HG03064 (cell line): ENCODE data around the gene PODXL.

ENCODE experiments used
- ATAC-seq: cut with Tn5 transposase; IDR thresholded peaks from one replicate; pipeline ENCODE4 v1.9.1; 2021; ENCODE audit warnings: low read depth; ENCODE audit not compliant: unreplicated experiment

PODXL gene

DNA sequence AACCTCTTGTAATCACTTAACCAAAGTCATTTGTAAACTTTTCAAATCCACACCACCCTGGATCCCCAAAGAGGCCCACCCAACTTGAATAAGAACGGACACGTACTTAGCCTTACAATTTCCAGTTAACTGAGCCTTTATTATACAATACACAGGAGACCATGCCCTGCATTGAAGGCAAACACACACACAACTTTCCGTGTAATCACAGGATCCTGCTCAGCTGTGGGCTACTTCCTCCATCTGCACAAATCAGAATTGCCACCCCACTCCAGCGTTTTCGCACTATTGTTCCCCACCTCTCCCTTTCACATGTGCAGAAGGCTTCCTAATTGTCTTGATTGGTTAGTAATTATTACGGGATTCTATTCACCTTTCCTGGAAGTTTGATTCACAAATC lies 12.1 kb upstream of the PODXL start:
- ATAC-seq = no peak

DNA sequence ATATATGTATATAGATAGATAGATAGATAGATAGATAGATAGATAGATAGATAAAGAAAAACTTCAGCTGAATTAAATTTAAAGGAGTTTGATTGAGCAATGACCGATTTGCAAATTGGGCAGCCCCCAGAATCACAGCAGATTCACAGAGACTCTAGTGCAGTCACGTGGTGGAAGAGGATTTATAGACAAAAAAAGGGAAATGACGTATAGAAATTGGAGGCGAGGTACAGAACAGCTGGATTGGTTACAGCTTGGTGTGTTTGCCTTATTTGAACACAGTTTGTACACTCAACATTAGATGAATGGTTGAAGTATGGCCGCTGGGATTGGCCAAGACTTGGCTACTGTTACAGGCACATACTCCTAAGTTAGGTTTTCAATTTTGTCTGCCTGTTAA lies 8.2 kb upstream of the PODXL start:
- ATAC-seq = no peak

DNA sequence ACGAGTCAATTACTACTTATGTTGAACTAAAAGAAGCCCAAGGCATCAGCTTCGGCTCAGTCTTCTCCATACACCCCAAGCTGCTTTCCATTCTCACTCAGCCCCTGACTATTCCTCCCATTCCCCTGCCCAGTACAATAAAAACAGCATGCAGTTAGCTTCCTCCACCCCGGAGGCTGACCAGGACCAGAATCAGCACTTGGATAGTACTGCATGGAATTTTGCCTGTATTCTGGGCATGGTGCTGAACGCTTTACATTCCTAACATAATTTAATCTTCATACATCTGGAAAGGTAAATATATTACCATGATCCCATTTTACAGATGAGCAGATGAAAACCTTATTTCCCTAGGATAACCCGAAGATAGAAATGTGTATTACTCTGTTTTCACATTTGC lies 7.5 kb upstream of the PODXL start:
- no peak for ATAC-seq

DNA sequence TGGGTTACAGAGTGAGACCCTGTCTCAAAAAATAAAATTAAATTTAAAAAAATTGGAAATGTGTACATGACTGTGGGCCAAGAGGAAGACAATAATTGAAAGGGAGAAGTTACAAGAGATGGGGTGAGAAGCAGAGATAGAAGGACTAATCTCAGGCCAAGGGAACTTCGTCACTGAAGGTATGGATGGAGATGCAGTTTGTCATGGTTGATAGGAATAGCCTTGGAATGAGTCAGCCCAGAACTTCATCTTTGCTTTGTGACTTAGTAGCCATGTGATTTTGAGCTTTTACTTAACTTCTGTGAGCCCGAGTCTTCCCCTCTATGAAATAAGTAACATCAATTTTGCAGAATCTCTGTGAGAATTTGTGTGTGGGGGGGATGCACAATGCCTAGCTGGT lies 6.5 kb upstream of the PODXL start:
- no peak for ATAC-seq

DNA sequence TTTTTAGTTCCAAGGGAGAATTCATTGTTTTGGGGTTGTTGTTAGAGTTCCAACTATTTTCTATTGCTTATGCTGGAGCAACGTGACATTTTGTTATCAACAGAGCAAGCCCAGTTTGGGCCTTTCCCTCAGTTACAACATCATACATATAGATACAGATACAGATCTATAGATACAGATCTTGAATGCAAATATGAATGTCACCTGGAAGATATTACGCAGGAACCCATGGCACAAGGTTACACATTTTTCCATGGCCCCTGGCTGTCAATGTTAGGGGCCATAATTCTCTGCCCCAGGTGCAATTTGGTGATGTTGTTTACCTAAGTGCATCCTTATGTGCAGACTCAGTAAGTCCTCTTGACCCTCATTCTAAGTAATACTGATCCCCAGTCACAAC lies 3.6 kb upstream of the PODXL start:
- no peak for ATAC-seq

DNA sequence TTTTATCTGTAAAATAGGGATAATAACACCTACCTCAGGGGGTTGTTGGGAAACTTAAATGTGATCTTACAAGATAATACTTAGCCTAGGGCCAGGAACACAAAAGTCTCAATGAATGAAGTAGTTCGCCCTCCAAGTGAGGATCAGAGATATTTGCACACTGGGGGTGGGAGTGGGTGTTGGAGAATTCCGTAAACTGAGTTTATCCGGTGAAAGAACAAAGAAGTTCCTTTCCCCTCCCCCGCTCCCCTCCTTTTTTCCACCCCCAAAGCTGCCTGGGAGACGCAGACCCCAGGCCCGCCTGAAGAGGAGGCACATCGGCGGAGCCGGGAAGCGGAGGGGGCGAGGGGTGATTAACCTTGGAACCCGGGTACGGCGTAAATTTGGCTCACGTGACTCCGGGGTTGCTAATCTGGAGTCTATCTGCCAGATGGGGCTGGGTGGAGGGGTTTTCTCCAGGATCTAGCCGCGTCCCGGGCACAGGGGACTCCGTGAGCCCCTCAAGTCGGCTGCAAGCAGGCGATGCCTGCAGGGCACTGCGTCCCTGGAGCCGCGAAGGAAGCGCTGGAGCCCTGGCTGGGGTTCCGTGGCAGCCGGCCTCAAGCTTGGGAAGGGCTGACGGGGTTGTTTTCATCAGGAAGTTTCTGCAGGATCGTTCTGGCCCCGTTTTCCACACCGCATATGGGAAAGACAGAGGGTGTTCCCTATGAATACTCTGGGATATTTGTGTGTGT lies 1.4 kb upstream of the PODXL start:
- no peak for ATAC-seq

DNA sequence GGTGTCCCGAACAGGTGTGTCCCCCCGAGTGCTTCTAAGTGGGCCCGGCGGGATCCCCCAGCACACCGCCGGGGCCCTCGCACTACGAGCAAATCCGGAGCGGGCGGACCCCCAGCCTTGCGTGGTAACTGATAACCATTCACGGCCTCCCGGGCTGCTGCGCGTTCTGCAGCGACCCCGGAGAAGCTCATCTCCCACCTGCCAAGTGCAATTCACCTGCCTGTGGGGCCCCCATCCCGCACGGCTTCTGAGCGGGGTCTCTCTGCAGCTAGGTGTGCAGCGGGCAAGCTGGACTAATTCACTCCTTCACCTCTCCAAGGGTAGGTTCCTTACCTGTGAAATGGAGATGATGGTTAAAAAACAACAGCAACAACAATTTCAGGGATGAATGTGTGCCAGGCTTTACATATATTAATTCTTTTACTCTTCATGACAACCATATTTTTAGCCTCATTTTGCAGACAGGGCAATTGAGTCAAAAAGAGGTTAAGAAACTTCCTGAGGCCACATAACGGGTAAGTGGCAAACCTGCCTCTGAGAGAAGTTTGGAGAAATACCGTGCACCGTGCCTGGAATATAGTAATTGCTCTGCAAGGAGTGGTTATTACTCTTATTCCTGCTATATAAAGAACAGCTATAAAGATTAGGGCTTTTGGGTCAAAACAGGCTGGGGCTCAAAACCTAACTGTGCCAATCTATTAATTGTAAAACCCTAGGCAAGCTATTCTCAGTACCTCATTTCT lies 652 bp upstream of the PODXL start:
- ATAC-seq = no peak

DNA sequence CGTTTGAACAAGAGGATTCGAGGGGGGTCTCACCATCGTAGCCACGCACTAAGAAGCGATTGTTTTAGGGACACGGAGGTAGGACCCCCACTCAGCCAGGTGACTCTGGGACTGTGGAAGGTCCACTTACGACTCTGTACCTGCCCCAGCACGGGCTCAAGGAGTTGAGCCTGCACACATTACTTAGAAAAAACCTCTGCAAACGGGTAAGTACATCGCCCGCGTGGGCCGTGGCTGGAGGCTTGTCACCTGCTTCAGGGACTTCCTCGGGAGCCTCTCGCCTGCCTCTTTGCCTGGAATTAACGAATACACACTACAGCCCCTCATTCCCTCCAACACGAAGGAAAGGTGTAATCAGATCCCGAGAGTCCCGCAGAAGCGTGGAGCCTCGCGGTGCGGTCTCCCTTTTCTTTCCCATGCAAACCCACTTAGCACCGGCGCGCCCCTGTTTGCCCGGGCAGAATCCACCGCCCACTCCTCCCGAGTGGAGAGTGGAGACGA lies 826 bp downstream of the PODXL start:
- no peak for ATAC-seq

DNA sequence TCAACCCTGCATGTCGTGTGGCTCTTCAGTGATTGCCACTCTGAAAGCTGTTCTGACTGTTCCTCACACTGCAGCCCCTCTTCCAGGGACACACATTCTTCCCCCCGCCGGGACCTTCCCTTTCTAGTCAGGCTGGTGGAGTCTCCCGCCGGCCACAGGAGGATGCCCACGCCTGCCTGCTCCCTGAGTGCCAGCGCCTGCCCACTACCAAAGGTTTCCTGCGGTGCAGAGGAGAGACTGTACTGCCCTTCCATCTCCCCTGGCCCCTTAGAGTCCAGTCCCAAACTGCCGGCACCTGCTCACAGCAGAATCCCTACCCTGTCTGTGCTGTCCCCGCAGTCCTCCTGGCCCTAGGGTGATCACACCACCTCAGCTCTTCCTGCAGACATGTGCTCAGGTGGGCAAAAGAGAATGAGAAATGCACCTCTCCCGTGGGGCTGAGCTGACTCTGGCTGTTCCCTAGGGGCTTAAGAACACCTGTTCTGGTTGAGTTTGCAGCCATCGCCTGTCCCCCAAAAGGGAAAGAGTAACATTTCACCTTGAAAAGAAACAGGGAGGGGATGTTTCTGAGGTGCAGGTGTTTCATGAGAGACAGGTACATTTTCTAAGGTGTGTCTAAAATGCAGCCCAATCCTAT lies 1.4 kb downstream of the PODXL start:
- no peak for ATAC-seq

DNA sequence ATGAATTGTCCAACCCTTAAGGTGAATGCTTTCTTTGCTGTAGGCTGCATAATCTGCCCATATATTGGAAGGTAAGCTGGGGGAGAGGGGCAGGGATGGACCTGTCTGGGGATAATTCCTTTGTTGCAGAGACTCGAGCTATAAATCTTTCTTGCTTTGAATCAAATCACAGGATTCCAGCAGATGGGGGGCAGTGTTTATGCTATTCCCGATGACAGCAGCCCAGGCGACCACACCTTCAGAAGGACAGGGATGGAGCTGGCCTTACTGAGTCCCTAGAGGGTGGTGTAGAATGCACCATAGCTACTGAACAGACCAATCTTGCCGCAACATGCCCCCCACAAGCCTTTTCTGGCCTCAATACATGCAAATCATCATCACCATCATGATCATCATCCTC lies 2.5 kb downstream of the PODXL start:
- no peak for ATAC-seq

DNA sequence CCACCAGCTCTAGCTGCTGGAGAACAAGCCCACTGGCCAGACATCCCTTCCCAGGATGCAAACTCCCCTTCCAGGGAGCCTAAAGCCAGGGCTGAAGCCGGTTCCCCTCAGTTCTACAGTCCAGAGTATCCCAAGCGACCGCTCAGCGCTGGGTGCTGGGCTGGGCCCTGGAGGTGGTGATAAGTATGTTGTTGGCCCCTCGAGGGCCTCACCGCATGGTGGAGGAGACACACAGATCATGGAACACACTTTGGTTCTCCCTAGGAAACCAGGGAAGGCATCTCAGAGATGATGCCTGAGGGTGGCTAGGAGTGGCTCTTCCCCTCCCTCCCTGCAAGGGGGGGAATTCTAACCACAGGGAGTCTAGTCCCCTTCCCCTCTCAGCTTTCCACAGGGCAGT lies 4.4 kb downstream of the PODXL start:
- no peak for ATAC-seq

DNA sequence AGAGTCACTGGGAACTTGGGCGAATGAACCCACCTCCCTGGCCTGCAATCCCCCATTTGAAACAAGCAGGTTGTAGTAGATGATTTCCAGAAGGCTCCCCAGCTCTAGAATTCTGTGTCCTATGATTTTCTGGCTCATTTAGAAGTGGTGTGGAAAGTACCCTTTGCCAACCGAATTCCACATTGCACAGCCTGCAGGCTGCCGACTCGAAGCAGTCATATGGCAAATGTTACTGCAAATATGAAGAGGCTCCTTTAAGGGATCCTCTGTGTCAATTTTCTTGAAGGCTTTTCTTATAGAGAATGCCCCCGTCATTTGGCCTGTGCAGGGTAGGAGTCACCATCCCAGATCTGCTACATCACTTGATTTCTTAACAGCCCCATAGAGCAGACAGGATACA lies 5.6 kb downstream of the PODXL start:
- ATAC-seq = no peak

DNA sequence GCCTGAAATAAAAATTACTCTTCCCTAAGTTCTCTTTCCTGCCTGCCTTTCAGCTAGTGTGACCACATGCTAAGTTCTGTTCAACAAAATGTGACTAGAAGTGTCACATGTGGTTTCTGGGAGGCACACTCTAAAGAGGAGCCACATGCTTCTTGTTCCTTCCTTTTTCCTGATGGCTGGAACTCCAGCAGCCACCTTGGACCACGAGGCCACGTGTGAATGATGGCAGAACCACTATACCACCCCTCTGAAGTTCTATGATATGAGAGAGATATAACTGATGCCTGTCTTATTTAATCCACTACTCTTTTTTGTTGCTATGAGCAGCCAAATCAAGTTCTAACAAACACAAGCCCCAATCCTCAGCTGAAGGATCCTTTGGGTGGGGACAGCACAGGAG lies 8.1 kb downstream of the PODXL start:
- ATAC-seq = no peak

DNA sequence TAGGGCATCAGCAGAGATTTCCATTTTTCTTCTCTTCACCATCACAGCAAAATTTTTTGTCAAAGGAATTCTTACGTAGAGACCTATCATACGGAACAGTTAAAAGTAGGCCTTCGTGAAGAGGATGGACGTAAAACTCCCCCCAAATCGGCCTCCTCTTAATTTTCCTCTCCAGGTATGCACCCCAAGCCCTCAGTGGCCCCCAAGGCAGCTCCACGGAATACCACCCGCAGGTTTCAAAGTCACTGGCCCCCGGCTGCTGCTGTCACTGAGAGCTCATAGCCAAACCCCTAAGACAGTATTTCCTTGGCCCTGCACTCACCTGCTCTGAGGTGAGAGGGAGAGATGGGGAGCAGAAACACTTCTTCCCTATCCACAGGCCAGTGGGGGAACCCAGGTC lies 8.8 kb downstream of the PODXL start:
- no peak for ATAC-seq

DNA sequence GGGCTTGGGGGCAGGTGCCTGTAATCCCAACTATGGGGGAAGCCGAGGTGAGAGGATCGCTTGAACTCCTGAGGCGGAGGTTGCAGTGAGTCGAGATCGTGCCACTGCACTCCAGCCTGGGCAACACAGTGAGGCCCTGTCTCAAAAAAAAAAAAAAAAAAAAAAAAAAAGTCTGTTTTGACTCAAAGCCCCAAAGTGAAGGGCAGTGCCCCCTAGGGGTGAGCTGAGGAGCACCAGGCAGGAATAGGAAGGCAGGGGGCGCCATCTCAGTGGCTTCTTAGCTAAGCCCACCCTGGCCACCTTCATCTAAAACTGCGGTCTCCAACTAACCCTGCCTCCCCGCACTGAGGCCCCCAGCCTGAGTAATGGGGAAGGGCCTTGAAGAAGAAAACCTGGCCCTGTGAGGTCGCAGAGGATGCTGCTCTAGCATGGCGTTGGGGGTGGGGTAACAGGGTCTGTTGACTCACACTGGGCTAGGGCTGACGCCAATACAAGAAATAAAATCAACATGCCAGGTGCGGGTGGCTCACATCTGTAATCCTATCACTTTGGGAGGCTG lies 9.8 kb downstream of the PODXL start:
- ATAC-seq = no peak

DNA sequence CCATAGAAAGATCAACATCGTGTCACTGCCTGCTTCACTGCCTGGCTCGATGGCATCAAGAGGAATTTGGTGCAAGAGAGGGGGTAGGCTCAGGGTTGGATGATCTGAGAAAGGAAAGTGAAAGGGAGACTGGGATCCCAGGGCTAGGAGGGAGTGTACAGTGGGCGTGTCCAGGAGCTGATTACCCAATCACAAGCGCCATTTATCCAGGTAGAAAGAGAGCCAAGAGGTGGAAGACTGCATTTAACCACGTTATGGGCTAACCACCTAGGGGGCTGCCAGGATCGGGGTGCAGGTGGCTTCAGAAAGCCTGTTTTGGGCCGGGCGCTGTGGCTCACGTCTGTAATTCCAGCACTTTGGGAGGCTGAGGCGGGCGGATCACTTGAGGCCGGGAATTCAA lies 10.3 kb downstream of the PODXL start:
- ATAC-seq = no peak

DNA sequence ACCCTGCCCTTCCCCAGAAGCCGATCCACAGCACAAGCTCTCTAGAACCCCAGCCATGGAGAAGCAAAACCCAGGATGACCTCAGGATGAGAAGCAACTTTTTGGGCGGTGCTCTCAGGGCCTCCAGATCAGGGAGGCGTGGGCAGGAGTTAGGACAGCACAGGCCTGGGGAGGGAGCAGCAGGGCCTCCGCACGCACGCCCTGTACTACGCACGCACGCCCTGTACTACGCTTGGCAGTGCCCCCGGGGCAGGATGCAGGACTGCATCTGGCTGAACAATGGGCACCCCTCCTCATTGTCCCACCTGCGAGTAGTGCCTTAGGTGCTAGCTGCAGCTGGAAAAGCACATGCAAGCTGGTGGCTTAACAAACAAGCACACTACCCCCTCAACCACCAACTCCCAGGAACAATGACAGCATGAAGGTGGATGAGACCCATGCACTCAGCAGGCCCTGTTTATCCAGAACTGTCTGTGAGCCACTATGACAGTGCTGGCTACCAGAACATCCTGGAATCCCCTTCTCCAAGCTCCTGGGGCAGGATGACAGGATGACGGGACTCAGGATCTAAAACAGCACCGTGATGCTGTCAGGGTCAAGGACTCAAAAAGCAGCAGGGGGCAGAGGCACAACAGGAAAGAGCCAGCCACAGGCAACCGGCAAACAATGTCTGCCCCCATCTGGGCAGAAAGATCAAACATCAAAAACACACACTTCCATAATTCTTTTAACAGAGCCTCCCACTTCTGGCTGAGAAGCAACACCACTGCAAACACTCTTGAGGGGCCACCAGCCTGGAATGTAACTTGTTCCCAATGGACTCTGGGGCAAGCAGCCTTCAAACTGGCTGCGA lies 11.8 kb downstream of the PODXL start:
- no peak for ATAC-seq

DNA sequence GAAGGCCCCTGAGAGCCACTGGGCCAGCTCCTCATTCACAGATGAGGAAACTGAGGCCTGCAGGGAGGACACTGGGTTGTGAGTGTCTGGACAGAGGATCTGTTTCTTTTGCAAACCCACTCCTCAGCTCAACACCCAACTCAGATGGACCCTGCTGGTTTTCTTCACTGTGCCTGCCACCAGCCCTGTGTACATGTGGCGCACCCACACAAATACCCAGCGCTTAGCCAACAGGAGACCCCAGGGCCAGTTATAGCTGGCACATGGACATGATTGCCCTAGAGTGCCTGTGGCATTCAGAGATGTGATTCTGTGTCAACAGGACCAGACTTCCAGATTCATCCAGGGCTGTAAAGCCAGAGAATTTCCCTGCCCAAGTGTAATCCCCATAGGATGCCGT lies 12.4 kb downstream of the PODXL start:
- no peak for ATAC-seq

DNA sequence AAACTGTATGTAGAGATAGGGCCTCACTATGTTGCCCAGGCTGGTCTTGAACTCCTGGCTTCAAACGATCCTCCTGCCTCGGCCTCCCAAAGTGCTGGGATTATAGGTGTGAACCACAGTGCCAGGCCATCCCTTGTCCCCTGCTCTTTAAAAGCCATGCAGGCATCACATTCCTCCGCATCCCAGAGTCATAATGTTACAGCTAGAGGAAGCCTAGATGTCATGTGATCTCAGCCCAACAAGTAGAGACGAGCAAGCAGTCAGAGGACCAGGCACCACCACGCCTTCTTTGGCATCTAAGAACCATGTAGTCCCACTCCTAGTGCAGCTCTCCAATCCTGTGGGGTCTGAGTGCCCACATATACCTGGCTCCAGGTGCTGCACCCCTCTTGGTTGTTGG lies 13.1 kb downstream of the PODXL start:
- ATAC-seq = no peak

DNA sequence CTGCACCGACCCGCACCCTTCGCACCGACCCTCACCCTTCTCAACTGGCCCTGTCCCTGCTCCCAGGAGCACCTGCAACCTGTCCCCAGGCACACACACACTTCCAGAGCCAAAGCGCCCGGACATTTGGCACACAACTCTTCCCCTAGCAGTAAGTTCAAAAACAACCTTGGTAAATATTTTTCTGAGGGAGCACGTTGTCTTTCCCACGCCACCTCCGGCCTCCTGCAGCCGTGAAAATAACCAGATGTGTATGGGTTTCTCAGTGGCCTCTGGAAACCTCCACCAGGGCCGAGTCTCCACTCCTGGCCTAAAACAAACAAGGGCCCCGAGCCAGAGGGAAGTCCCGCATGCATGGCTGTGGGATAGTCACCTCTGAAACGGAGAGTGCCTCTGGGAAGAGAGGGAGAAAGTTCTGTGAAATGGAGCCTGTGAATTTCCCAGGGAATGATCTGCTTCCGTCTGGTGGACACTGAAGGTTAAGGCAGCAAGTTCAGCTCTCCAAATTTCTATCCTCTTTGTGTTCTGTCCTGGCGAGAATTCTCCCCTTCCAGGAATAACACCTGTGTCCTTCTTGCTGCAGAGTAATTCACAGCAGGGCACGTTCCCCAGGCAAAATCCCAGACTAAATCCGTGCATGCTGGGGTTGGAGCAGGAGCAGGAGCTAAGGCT lies 15.8 kb downstream of the PODXL start:
- no peak for ATAC-seq
